Mucosa of rectum (tissue), 2 donors: ENCODE results near the gene LRRC7.
"Not testable (repeated sequence)": the region's sequence is repeated elsewhere in the genome, so short reads cannot be mapped to it uniquely, and the experiment has no call there.

ENCODE experiments used
- H3K27ac ChIP-seq, 2 donors: one replicate each; pipeline ENCODE4 v1.7.0; 2013; ENCODE audit warnings: inconsistent platforms in 2 of 2, low read depth in 2 of 2, low read length in 2 of 2
- H3K27me3 ChIP-seq, 2 donors: one replicate each; pipeline ENCODE4 v1.7.0; 2013; ENCODE audit warnings: low read length in 2 of 2; ENCODE audit not compliant: control insufficient read depth in 2 of 2, insufficient read depth in 2 of 2
- H3K36me3 ChIP-seq, 2 donors: one replicate each; pipeline ENCODE4 v1.7.0; 2013; ENCODE audit warnings: low read length in 2 of 2; ENCODE audit not compliant: control insufficient read depth in 2 of 2, insufficient read depth in 2 of 2
- H3K4me1 ChIP-seq, 2 donors: one replicate each; pipeline ENCODE4 v1.7.0; 2013; ENCODE audit warnings: low read length in 2 of 2, mild to moderate bottlenecking in 1 of 2; ENCODE audit not compliant: control insufficient read depth in 2 of 2, insufficient read depth in 2 of 2
- H3K4me3 ChIP-seq, 2 donors: one replicate each; pipeline ENCODE4 v1.7.0; 2013; ENCODE audit warnings: low read length in 2 of 2
- H3K9ac ChIP-seq, 2 donors: one replicate each; pipeline ENCODE4 v1.7.0; 2013; ENCODE audit warnings: low read length in 2 of 2, low read depth in 1 of 2, mild to moderate bottlenecking in 1 of 2
- H3K9me3 ChIP-seq, 2 donors: one replicate each; pipeline ENCODE4 v1.7.0; 2013; ENCODE audit warnings: low read length in 2 of 2; ENCODE audit not compliant: control insufficient read depth in 2 of 2
- donor health status: healthy.
- donor health status: Normal muscosa, but diverticular disease.

Gene LRRC7

DNA sequence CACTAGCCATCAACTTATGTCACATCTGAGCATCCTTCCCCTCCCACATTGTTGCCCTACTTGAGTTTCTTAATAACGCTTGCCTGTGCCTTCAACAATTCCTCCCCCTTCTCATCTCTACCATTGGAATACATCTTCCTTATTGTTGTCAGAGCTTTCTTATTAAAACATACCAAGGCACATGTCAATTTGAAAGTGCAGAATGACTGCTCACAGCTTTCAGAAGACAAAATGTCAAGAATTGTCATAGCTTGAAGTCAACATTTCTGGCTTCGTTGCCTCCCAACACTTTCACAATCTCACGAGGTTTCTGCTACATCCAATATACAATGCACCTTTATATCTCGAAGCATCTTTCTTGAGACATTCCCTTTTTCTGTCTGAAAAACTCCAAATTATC is 279.9 kb downstream of the LRRC7 start:
- H3K4me3 ChIP-seq = no peak overlapping the region
- H3K27me3 ChIP-seq = no peaks in the 10 kb centered on the region
- no peaks in the 10 kb centered on the region for H3K36me3 ChIP-seq
- H3K9ac ChIP-seq = no peak overlapping the region
- H3K4me1 ChIP-seq = no peaks in the 10 kb centered on the region
- H3K27ac ChIP-seq = no peak overlapping the region
- no peaks in the 10 kb centered on the region for H3K9me3 ChIP-seq

DNA sequence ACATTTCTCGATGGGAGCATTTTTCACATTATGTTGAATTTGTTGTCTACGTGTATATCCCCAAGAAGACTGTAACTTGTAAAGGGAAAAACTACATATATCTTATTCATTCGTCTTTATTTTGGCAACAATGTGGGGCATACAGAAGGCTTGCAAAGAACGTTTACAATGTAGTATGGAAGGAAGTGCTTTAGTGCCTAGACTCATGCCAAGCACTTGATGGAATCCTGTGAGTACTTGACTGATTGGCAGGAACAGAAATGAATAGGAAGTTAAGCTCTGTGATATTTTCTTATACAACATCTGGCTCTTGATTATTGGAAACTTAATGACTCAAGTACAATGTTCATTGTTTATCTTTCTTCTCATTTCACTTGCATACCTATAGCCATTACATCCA is 284.4 kb downstream of the LRRC7 start:
- Histone ChIP-seq H3K4me1 (no peaks in the 10 kb centered on the region), H3K36me3 (no peaks in the 10 kb centered on the region), H3K4me3 (no peak overlapping the region), H3K9me3 (no peaks in the 10 kb centered on the region), H3K27me3 (no peaks in the 10 kb centered on the region), H3K27ac (no peak overlapping the region), H3K9ac (no peak overlapping the region)

DNA sequence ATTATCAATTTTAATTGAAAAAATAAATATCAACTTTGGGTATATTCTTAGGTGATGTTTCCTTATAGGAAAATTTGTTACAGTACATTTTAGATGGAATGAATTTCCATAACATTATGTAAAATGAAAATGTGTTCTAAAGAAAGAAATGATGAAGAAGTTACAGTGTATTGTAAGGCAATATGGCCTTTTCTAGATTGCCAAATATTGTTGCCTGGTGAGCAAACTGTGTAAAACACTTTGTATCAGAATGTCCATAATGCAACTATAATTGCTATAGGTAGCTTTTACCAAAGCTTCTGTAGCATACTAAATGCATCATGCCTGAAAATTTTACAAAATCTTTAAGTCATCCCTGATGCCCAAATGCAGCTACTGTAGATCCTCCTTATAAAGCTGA is 285.0 kb downstream of the LRRC7 start:
- H3K9me3 ChIP-seq = no peaks in the 10 kb centered on the region
- no peaks in the 10 kb centered on the region for H3K36me3 ChIP-seq
- no peak overlapping the region for H3K9ac ChIP-seq
- H3K4me1 ChIP-seq = no peaks in the 10 kb centered on the region
- no peak overlapping the region for H3K27ac ChIP-seq
- no peaks in the 10 kb centered on the region for H3K27me3 ChIP-seq
- H3K4me3 ChIP-seq = no peak overlapping the region

DNA sequence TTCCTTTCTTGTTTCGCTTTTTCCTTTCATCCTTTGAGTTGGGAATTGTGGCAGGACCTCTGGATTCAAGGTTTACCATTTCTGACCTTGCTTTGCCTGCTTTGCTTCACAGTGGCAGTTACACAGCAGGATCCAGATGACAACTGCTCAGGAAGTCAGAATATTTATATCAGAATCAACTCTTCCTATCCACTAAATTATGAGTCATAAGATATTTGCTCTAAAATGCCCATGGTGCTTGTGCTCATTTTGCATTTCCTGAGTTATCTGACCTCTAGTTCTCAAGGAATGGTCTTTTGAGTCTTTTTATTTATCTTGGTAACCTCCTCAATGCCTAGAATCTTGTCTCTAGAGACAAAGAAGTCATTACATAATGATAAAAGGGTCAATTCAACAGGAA is 290.8 kb downstream of the LRRC7 start:
- no peaks in the 10 kb centered on the region for H3K4me1 ChIP-seq
- no peak overlapping the region for H3K9ac ChIP-seq
- no peak overlapping the region for H3K27ac ChIP-seq
- no peaks in the 10 kb centered on the region for H3K36me3 ChIP-seq
- H3K9me3 ChIP-seq = no peaks in the 10 kb centered on the region
- no peak overlapping the region for H3K4me3 ChIP-seq
- H3K27me3 ChIP-seq = no peaks in the 10 kb centered on the region

DNA sequence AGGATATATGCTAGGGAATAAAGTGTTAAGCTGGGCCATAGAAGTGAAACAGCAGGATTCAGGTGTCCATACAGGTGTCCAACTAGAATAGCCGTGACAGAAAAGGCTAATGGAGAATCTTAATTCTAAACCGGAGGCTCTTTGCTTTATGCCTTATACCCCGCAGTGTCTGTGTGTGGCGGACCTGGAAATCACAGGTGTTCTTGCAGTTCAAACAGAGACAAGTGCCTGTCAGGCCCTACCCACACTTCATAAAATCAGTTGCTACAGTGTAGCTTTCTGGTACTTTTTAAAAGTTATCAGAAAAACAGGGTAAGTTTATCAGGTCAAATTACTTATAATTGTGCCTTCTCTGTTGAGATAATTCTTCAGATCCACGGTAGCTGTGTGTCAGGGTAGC is 293.9 kb downstream of the LRRC7 start:
- Histone ChIP-seq H3K9ac (no peak overlapping the region), H3K4me1 (no peaks in the 10 kb centered on the region), H3K27me3 (no peaks in the 10 kb centered on the region)

DNA sequence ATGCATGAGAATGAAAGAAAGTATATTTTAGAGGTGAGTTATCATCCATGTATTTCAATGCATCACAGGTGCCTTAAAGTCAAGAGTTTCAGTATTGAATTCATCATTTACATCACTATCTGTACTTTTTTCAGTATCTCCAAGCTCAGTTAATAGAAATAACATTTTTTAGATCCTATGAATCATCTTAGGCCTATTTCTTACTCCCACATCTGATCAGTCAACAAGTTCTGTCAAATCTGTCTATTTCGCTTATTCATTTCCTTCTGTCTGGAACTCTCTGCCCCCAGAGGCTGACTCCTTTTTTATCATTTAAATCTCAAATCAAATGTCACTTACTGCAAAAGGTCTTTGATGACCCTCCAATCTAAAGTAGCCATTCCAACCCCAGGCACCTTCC is 295.2 kb downstream of the LRRC7 start:
- no peaks in the 10 kb centered on the region for H3K4me1 ChIP-seq
- no peaks in the 10 kb centered on the region for H3K36me3 ChIP-seq
- no peak overlapping the region for H3K9ac ChIP-seq
- no peak overlapping the region for H3K27ac ChIP-seq
- H3K27me3 ChIP-seq = no peaks in the 10 kb centered on the region
- no peak overlapping the region for H3K4me3 ChIP-seq
- no peaks in the 10 kb centered on the region for H3K9me3 ChIP-seq

More for the DNA sequence above, 293.9 kb downstream of the LRRC7 start:
- no peak overlapping the region for H3K4me3 ChIP-seq
- no peak overlapping the region for H3K27ac ChIP-seq
- no peaks in the 10 kb centered on the region for H3K36me3 ChIP-seq
- no peaks in the 10 kb centered on the region for H3K9me3 ChIP-seq

DNA sequence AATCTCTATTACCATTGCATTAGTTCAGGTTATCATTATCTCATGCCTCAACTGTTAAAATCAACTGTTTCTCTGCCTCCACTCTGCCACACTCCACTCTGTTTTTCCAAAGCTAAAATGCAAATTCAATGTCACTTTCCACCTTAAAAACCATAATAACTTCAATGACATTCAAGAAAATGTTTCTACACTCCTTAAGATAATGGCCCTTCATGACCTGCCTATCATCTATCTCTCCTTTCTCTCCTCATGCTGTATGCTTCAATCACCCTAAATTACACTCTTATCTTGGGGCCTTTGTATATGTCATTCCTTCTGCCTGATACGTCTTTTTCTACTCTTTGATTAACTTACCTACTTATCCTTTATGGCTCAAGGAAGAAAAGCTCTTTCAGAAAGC is 296.0 kb downstream of the LRRC7 start:
- Histone ChIP-seq H3K27me3 (no peaks in the 10 kb centered on the region), H3K27ac (no peak overlapping the region), H3K4me1 (no peaks in the 10 kb centered on the region), H3K9ac (no peak overlapping the region), H3K9me3 (no peaks in the 10 kb centered on the region), H3K4me3 (no peak overlapping the region), H3K36me3 (no peaks in the 10 kb centered on the region)

DNA sequence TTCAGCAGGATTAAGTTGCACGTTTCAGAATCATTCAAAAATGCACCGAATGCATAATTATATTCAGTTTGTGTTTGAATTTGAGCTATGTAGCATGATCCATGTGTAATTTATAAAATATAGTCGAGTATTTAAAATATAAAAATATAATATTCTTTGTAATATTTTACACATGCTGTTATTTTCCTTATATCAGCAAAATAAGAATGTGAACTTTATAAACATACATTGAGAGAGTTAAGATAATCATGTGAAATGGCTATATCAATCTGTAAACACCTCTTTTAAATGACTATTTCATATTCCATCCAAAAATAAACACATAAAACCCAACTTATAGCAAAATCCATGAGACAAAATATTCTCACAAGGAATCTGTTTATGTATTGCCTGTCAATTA is 303.7 kb downstream of the LRRC7 start:
- no peaks in the 10 kb centered on the region for H3K36me3 ChIP-seq
- no peaks in the 10 kb centered on the region for H3K4me1 ChIP-seq
- no peak overlapping the region for H3K27ac ChIP-seq
- H3K9ac ChIP-seq = no peak overlapping the region
- no peaks in the 10 kb centered on the region for H3K9me3 ChIP-seq
- no peak overlapping the region for H3K4me3 ChIP-seq
- no peaks in the 10 kb centered on the region for H3K27me3 ChIP-seq

DNA sequence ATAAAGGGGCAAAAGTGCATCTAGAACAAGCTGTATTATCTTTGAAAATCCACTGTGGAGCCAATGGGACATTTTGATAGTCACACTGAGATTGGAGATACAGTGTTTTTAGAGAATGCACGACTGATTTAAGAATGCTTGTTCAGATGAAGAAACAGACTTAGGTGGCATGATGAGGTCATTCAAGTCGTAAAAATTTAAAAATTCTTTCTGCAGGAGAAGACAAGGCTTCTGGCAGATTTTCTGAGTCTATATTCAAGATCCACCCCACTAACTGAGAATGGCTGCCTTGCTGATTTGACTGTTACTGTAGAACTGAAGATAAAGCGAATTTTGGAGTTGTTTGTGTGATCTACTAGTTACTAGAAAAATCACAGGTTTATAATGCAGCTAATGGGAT is 310.6 kb downstream of the LRRC7 start:
- Histone ChIP-seq H3K4me1 (no peaks in the 10 kb centered on the region), H3K9me3 (no peaks in the 10 kb centered on the region), H3K9ac (no peak overlapping the region), H3K4me3 (no peak overlapping the region), H3K27me3 (no peaks in the 10 kb centered on the region), H3K36me3 (no peaks in the 10 kb centered on the region), H3K27ac (no peak overlapping the region)

DNA sequence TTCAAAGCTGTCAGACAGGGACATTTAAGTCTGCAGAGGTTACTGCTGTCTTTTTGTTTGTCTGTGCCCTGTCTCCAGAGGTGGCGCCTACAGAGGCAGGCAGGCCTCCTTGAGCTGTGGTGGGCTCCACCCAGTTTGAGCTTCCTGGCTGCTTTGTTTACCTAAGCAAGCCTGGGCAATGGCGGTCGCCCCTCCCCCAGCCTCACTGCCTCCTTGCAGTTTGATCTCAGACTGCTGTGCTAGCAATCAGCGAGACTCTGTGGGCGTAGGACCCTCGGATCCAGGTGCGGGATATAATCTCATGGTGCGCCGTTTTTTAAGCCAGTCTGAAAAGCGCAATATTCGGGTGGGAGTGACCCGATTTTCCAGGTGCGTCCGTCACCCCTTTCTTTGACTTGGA is 320.3 kb downstream of the LRRC7 start:
- not testable (repeated sequence) for H3K4me3 ChIP-seq, H3K36me3 ChIP-seq, H3K9me3 ChIP-seq, H3K4me1 ChIP-seq, H3K27ac ChIP-seq, H3K9ac ChIP-seq, H3K27me3 ChIP-seq

DNA sequence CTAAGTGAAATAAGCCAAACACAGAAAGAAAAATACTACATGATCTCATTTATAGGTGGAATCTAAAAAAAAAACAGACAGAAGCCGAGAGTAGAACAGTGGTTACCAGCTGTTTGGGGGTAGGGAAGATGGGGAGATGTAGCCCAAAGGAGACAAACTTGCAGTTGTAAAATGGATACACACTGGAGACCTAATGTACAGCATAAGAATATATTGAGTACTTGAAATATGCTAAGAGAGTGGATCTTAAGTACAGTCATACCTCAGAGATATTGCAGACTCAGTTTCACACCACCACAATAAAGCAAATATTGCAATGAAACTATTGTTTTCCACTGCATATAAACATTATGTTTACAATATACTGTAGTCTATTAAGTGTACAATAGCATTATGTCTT is 320.9 kb downstream of the LRRC7 start:
- no peaks in the 10 kb centered on the region for H3K9me3 ChIP-seq
- no peak overlapping the region for H3K27ac ChIP-seq
- no peaks in the 10 kb centered on the region for H3K27me3 ChIP-seq
- no peak overlapping the region for H3K9ac ChIP-seq
- no peak overlapping the region for H3K4me3 ChIP-seq
- H3K36me3 ChIP-seq = no peaks in the 10 kb centered on the region
- H3K4me1 ChIP-seq = no peaks in the 10 kb centered on the region
